ENCODE results near the gene NLGN1.

GRCh38 chr3:173635826-173636225 is 238.3 kb downstream of the NLGN1 start:
- no peak for TF ChIP-seq POLR2A (IDR thresholded peaks at IDR 0.05; ENCODE audit: low read depth, low read length)
- no peak for TF ChIP-seq POLR2AphosphoS5 (IDR thresholded peaks at IDR 0.05; ENCODE audit: low read depth, low read length)

Measured in GM12892 (cell line).